GM12878 (cell line): ENCODE data around the gene CCDC88A. TPM values are rescaled to one million over a fixed set of nuclear protein-coding genes. Genes with fewer than 3 reads are reported as not detected.

Source experiments
- ATAC-seq: fragments of 200-7000 bp; cut with Tn5 transposase; 3 replicates; pipeline ENCODE4 v1.9.1; 2020; ENCODE audit warnings: mild to moderate bottlenecking, moderate library complexity
- BruUV-seq: library from RNA; stranded (reverse); fragments of 400-500 nt; replicated peaks from 2 replicates; lab custom pipeline; 2021; lab: Mats Ljungman, UMichigan
- CTCF ChIA-PET: fragments of 300-600 bp; sonication (Branson Sonifier 250); formaldehyde crosslinking; extraction: SDS; loops from one replicate; lab custom pipeline; 2021; ENCODE audit warnings: inconsistent platforms; lab: Yijun Ruan, JAX
- POLR2A ChIA-PET: fragments of 350-600 bp; formaldehyde crosslinking; extraction: SDS; loops from one replicate; lab custom pipeline; 2021; ENCODE audit warnings: inconsistent platforms; lab: Charles Lee
- RAD21 ChIA-PET: fragments of 300-600 bp; sonication (Branson Sonifier 250); formaldehyde crosslinking; loops from one replicate; lab custom pipeline; 2023; ENCODE audit warnings: antibody characterized with exemption; ENCODE audit not compliant: unreplicated experiment; lab: Charles Lee
- SMC1A ChIA-PET: fragments of 300-600 bp; sonication (Branson Sonifier 250); formaldehyde crosslinking; loops from one replicate; lab custom pipeline; 2023; ENCODE audit not compliant: unreplicated experiment, uncharacterized antibody; lab: Charles Lee
- DNase-seq: peaks from one replicate; pipeline ENCODE4 v3.0.0-alpha.2; 2011; ENCODE audit warnings: low read depth, low spot score
- FAIRE-seq: peaks from 3 replicates; lab custom pipeline; 2011; peaks lifted over from hg19 to GRCh38; lab: Jason Lieb, UNC
- H2AFZ ChIP-seq: 2 replicates; pipeline ENCODE4 v1.6.0; 2011; ENCODE audit warnings: low read depth, low read length, control low read depth; ENCODE audit not compliant: control insufficient read depth
- H3K27ac ChIP-seq: 2 replicates; pipeline ENCODE4 v1.5.1; 2011; ENCODE audit warnings: control low read depth; ENCODE audit not compliant: control insufficient read depth, insufficient read depth
- H3K27me3 ChIP-seq, 2 experiments: replicated peaks in 1 of 2; 2 replicates each; pipeline versions ENCODE4 v1.6.0 to v1.6.1; 2011; ENCODE audit warnings: low read length in 1 of 2; ENCODE audit not compliant: control insufficient read depth in 2 of 2, insufficient read depth in 2 of 2
- H3K36me3 ChIP-seq, 2 experiments: 2 replicates each; pipeline ENCODE4 v1.5.1; 2011; ENCODE audit warnings: low read length in 1 of 2; ENCODE audit not compliant: control insufficient read depth in 2 of 2, insufficient read depth in 2 of 2
- H3K4me1 ChIP-seq: 2 replicates; pipeline ENCODE4 v1.6.1; 2011; ENCODE audit warnings: mild to moderate bottlenecking, low read length, moderate library complexity, mixed read lengths; ENCODE audit not compliant: control insufficient read depth, insufficient read depth
- H3K4me2 ChIP-seq: 2 replicates; pipeline ENCODE4 v1.6.0; 2011; ENCODE audit warnings: control low read depth; ENCODE audit not compliant: control insufficient read depth, insufficient read depth
- H3K4me3 ChIP-seq: fragments of 200-600 bp; sonication (generic); 2 replicates; pipeline ENCODE4 v1.5.1; 2016
- H3K79me2 ChIP-seq: 2 replicates; pipeline ENCODE4 v1.6.0; 2011; ENCODE audit warnings: low read length; ENCODE audit not compliant: control insufficient read depth, insufficient read depth
- H3K9ac ChIP-seq: 2 replicates; pipeline ENCODE4 v1.8.0; 2011; ENCODE audit warnings: low read length, control low read depth, mixed read lengths; ENCODE audit not compliant: control insufficient read depth, insufficient read depth
- H3K9me3 ChIP-seq: replicated peaks from 3 replicates; pipeline ENCODE4 v1.5.1; 2011; ENCODE audit warnings: mild to moderate bottlenecking, low read length; ENCODE audit not compliant: control insufficient read depth, insufficient read depth
- H4K20me1 ChIP-seq: 2 replicates; pipeline ENCODE4 v1.6.0; 2011; ENCODE audit not compliant: control insufficient read depth, insufficient read depth
- BACH1 ChIP-seq: fragments of 450-650 bp; IDR thresholded peaks from 2 replicates; pipeline ENCODE4 v1.6.1; 2017; ENCODE audit warnings: mild to moderate bottlenecking, borderline replicate concordance
- CBX5 ChIP-seq: sonication (generic); IDR thresholded peaks from 2 replicates; pipeline ENCODE4 v1.6.1; 2016; ENCODE audit warnings: low read depth, moderate library complexity, mild to moderate bottlenecking, inconsistent platforms
- CHD1 ChIP-seq: IDR thresholded peaks from 2 replicates; pipeline ENCODE4 v1.6.1; 2012; ENCODE audit warnings: low read depth, low read length, improper control_type of control experiment
- CHD4 ChIP-seq: fragments of 200-600 bp; sonication (generic); IDR thresholded peaks from 2 replicates; pipeline ENCODE4 v1.6.1; 2016; ENCODE audit warnings: mild to moderate bottlenecking
- KDM1A ChIP-seq: fragments of 200-600 bp; sonication (generic); IDR thresholded peaks from 2 replicates; pipeline ENCODE4 v1.6.1; 2016; ENCODE audit warnings: borderline replicate concordance
- MYC ChIP-seq: IDR thresholded peaks from 2 replicates; pipeline ENCODE4 v1.6.1; 2011; ENCODE audit warnings: mild to moderate bottlenecking, low read length, moderate library complexity, inconsistent platforms; ENCODE audit not compliant: insufficient read depth, insufficient replicate concordance, insufficient read length, severe bottlenecking
- RELA ChIP-seq: fragments of 450-650 bp; IDR thresholded peaks from 2 replicates; pipeline ENCODE4 v1.8.0; 2014; ENCODE audit warnings: borderline replicate concordance; ENCODE audit not compliant: partially characterized antibody
- SMAD5 ChIP-seq: IDR thresholded peaks from 2 replicates; pipeline ENCODE4 v1.6.1; 2016; ENCODE audit warnings: antibody characterized with exemption, low read depth
- SMC3 ChIP-seq: IDR thresholded peaks from 2 replicates; pipeline ENCODE4 v1.6.1; 2011; ENCODE audit warnings: low read length, improper control_type of control experiment, borderline replicate concordance
- SP1 ChIP-seq: IDR thresholded peaks from one replicate; pipeline ENCODE4 v1.6.1; 2011; ENCODE audit warnings: low read depth, low read length
- ZNF274 ChIP-seq: IDR thresholded peaks from one replicate; pipeline ENCODE4 v1.8.0; 2011; ENCODE audit not compliant: insufficient read length, insufficient read depth
- WGBS: methylation state at CpG from one replicate; pipeline ENCODE4 v1.1.6; 2016; ENCODE audit warnings: low lambda C conversion rate; ENCODE audit not compliant: insufficient replicate concordance, insufficient coverage; ENCODE audit errors: missing lambda C conversion rate; 5-methylcytosine and 5-hydroxymethylcytosine counted together
- in situ Hi-C: fragments of 300-500 bp; cut with MboI; formaldehyde crosslinking; loops from 9 replicates; pipeline ENCODE4 v1.14.3; 2018; ENCODE audit warnings: mixed read lengths
- intact Hi-C: fragments of 100-400 bp; cut with micrococcal nuclease; formaldehyde crosslinking; loops from one replicate; pipeline ENCODE4 v1.14.2; 2022; ENCODE audit not compliant: unreplicated experiment
- polyA plus RNA-seq, 11 experiments: library from polyadenylated mRNA; depleted of rRNA in 4 of 11; unstranded in 6 of 11; stranded (reverse) in 5 of 11; fragments of >200 nt; fragmentation: Nextera tagmentation in 4 of 11; fragmentation: Illumina TruSeq in 1 of 11; extraction: Ambion mirVana in 4 of 11; extraction: Trizol in 1 of 11; gene quantifications; 1 replicate in 1 of 11; 2 replicates in 10 of 11; pipeline versions ENCODE4 v1.2.1 to v1.2.3, GENCODE V29; 2011 to 2016; ENCODE audit warnings: inconsistent platforms in 2 of 11, missing spikeins in 2 of 11, low read depth in 1 of 11
- total RNA-seq, 4 experiments: library from RNA; depleted of rRNA in 3 of 4; stranded (reverse); fragments of >200 nt in 3 of 4; fragmentation: Illumina TruSeq in 1 of 4; extraction: Trizol in 1 of 4; gene quantifications; 2 replicates each; pipeline versions ENCODE4 v1.2.1 to v1.2.3, GENCODE V29; 2013 to 2021
- TF ChIP-seq, protein P1 (sequence below): fragments of 450-650 bp; IDR thresholded peaks from 2 replicates; pipeline ENCODE4 v1.6.1; 2017; ENCODE audit warnings: mild to moderate bottlenecking, low read depth, inconsistent platforms; ENCODE audit not compliant: poor library complexity, severe bottlenecking
- TF ChIP-seq, protein P2 (sequence below): fragments of 450-650 bp; IDR thresholded peaks from 2 replicates; pipeline ENCODE4 v1.6.1; 2016; ENCODE audit warnings: mild to moderate bottlenecking, moderate library complexity, borderline replicate concordance
- TF ChIP-seq, protein P3 (sequence below): IDR thresholded peaks from 2 replicates; pipeline ENCODE4 v1.6.1; 2011; ENCODE audit warnings: borderline replicate concordance, low read depth, mild to moderate bottlenecking, moderate library complexity, low read length; ENCODE audit not compliant: insufficient read depth, poor library complexity, severe bottlenecking
- TF ChIP-seq, protein P4 (sequence below): IDR thresholded peaks from 2 replicates; pipeline ENCODE4 v1.6.1; 2011; ENCODE audit warnings: borderline replicate concordance, low read depth, mild to moderate bottlenecking, moderate library complexity, mixed read lengths, low read length; ENCODE audit not compliant: insufficient read depth; ENCODE audit errors: extremely low read length

Gene CCDC88A
- total and polyA plus RNA-seq, 10 of the 15 experiments (the other 5 are each of a cell fraction or from before 2014, with no cell fraction given) = 1.8 to 71.6 (median 45.9) TPM

DNA sequence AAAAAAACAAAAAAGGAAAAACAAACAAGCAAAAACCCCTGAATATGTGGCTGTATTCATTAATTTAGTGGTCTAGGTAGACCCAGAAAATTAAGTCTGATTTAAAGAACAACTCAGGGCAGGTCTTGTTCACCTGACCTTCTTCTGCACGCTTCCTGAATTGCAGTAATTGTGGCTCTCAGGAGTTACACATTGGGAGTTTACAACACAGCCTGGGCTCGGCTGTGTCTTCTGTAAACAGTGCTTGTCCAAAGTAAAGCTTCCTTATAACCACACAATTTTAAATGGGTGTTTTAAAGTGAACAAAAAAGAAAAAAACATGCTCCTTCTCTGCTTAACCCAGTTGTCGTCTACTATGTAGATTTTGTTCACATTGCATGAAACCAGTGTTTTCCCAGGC, 142.3 kb downstream of the CCDC88A start:
- DNase-seq (no peak), ATAC-seq (no peak), FAIRE-seq (no peak)
- intact Hi-C loops = no loop called here
- SMC1A ChIA-PET = no interaction called here
- Histone ChIP-seq H3K79me2 (peaks cover 6% of the 10 kb centered on the region), H2AFZ (no peak overlapping the region), H3K4me3 (no peak overlapping the region), H3K9me3 (no peaks in the 10 kb centered on the region), H4K20me1 (no peaks in the 10 kb centered on the region), H3K36me3 (no peaks in the 10 kb centered on the region), H3K27ac (no peak overlapping the region)
- CTCF ChIA-PET = no interaction called here
- POLR2A ChIA-PET = no interaction called here
- no TSS peak for BruUV-seq
- WGBS = 62% methylated on average over 3 of the region's 3 CpGs
- no peak for TF ChIP-seq BACH1
- TF ChIP-seq SP1 = no peak
- no peak for TF ChIP-seq CHD4
- no peak for TF ChIP-seq MYC
- TF ChIP-seq SMAD5 = no peak
- no peak for TF ChIP-seq KDM1A
- TF ChIP-seq CBX5 = no peak
- TF ChIP-seq, protein P1, sequence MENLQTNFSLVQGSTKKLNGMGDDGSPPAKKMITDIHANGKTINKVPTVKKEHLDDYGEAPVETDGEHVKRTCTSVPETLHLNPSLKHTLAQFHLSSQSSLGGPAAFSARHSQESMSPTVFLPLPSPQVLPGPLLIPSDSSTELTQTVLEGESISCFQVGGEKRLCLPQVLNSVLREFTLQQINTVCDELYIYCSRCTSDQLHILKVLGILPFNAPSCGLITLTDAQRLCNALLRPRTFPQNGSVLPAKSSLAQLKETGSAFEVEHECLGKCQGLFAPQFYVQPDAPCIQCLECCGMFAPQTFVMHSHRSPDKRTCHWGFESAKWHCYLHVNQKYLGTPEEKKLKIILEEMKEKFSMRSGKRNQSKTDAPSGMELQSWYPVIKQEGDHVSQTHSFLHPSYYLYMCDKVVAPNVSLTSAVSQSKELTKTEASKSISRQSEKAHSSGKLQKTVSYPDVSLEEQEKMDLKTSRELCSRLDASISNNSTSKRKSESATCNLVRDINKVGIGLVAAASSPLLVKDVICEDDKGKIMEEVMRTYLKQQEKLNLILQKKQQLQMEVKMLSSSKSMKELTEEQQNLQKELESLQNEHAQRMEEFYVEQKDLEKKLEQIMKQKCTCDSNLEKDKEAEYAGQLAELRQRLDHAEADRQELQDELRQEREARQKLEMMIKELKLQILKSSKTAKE = no peak
- TF ChIP-seq, protein P2, sequence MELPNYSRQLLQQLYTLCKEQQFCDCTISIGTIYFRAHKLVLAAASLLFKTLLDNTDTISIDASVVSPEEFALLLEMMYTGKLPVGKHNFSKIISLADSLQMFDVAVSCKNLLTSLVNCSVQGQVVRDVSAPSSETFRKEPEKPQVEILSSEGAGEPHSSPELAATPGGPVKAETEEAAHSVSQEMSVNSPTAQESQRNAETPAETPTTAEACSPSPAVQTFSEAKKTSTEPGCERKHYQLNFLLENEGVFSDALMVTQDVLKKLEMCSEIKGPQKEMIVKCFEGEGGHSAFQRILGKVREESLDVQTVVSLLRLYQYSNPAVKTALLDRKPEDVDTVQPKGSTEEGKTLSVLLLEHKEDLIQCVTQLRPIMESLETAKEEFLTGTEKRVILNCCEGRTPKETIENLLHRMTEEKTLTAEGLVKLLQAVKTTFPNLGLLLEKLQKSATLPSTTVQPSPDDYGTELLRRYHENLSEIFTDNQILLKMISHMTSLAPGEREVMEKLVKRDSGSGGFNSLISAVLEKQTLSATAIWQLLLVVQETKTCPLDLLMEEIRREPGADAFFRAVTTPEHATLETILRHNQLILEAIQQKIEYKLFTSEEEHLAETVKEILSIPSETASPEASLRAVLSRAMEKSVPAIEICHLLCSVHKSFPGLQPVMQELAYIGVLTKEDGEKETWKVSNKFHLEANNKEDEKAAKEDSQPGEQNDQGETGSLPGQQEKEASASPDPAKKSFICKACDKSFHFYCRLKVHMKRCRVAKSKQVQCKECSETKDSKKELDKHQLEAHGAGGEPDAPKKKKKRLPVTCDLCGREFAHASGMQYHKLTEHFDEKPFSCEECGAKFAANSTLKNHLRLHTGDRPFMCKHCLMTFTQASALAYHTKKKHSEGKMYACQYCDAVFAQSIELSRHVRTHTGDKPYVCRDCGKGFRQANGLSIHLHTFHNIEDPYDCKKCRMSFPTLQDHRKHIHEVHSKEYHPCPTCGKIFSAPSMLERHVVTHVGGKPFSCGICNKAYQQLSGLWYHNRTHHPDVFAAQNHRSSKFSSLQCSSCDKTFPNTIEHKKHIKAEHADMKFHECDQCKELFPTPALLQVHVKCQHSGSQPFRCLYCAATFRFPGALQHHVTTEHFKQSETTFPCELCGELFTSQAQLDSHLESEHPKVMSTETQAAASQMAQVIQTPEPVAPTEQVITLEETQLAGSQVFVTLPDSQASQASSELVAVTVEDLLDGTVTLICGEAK = no peak
- no peak for TF ChIP-seq RELA
- no peak for TF ChIP-seq ZNF274
- TF ChIP-seq, protein P3, sequence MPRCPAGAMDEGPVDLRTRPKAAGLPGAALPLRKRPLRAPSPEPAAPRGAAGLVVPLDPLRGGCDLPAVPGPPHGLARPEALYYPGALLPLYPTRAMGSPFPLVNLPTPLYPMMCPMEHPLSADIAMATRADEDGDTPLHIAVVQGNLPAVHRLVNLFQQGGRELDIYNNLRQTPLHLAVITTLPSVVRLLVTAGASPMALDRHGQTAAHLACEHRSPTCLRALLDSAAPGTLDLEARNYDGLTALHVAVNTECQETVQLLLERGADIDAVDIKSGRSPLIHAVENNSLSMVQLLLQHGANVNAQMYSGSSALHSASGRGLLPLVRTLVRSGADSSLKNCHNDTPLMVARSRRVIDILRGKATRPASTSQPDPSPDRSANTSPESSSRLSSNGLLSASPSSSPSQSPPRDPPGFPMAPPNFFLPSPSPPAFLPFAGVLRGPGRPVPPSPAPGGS = no peak
- no peak for TF ChIP-seq SMC3
- no peak for TF ChIP-seq CHD1
- TF ChIP-seq, protein P4, sequence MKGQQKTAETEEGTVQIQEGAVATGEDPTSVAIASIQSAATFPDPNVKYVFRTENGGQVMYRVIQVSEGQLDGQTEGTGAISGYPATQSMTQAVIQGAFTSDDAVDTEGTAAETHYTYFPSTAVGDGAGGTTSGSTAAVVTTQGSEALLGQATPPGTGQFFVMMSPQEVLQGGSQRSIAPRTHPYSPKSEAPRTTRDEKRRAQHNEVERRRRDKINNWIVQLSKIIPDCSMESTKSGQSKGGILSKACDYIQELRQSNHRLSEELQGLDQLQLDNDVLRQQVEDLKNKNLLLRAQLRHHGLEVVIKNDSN = no peak
- TF ChIP-seq, all 136 proteins: peak for 0
- Histone ChIP-seq H3K4me1 (no peaks in the 10 kb centered on the region), H3K4me2 (no peak overlapping the region), H3K9ac (no peak overlapping the region), H3K27me3 (no peaks in the 10 kb centered on the region)
- RAD21 ChIA-PET = no interaction called here
- in situ Hi-C loops = no loop called here
